ENCODE data around the gene MAPK13.

DNA sequence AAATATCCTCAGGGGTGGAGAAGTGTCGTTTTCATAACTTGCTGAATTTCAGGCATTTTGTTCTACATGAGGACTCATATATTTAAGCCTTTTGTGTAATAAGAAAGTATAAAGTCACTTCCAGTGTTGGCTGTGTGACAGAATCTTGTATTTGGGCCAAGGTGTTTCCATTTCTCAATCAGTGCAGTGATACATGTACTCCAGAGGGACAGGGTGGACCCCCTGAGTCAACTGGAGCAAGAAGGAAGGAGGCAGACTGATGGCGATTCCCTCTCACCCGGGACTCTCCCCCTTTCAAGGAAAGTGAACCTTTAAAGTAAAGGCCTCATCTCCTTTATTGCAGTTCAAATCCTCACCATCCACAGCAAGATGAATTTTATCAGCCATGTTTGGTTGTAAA lies 20.3 kb upstream of the MAPK13 start:
- no peak for TF ChIP-seq CTCF (IDR thresholded peaks at IDR 0.05)
- no peak for TF ChIP-seq POLR2A (IDR thresholded peaks at IDR 0.05)
